Gastrocnemius medialis (tissue), 4 donors: Measurements from ENCODE around the gene NADK. TPM values are rescaled to one million over a fixed set of nuclear protein-coding genes. Genes with fewer than 3 reads are reported as not detected.
"Not testable (repeated sequence)": the region's sequence is repeated elsewhere in the genome, so short reads cannot be mapped to it uniquely, and the experiment has no call there.

Experiments
- ATAC-seq, 2 donors: fragments of 150-250 bp; one replicate each; pipeline ENCODE4 v1.9.1; 2016
- DNase-seq, 2 donors: peaks; one replicate each; pipeline ENCODE4 v3.0.0-alpha.2; 2019
- H3K27ac ChIP-seq, 4 donors: fragments of 200-600 bp; sonication (generic); 1 replicate in 1 of 4; 2 replicates in 3 of 4; pipeline ENCODE4 v1.5.1; 2016 to 2018; ENCODE audit warnings: mild to moderate bottlenecking in 2 of 4, moderate library complexity in 1 of 4
- H3K27me3 ChIP-seq, 3 donors: fragments of 200-600 bp; sonication (generic) in 2 of 3; 1 replicate in 1 of 3; 2 replicates in 2 of 3; pipeline versions ENCODE4 v1.5.1 to v1.6.0; 2016 to 2019; ENCODE audit warnings: mild to moderate bottlenecking in 1 of 3, moderate library complexity in 1 of 3
- H3K36me3 ChIP-seq, 2 donors: fragments of 200-600 bp; sonication (generic) in 1 of 2; one replicate each; pipeline ENCODE4 v1.5.1; 2017 to 2018
- H3K4me1 ChIP-seq, 2 donors: fragments of 200-600 bp; sonication (generic) in 1 of 2; one replicate each; pipeline ENCODE4 v1.5.1; 2016 to 2017; ENCODE audit warnings: mild to moderate bottlenecking in 2 of 2
- H3K4me3 ChIP-seq, 4 donors: fragments of 200-600 bp; sonication (generic) in 3 of 4; 1 replicate in 1 of 4; 2 replicates in 3 of 4; pipeline ENCODE4 v1.5.1; 2016 to 2019; ENCODE audit warnings: mild to moderate bottlenecking in 2 of 4
- H3K9me3 ChIP-seq, 3 donors: fragments of 200-600 bp; sonication (generic) in 2 of 3; 1 replicate in 1 of 3; 2 replicates in 2 of 3; pipeline ENCODE4 v1.5.1; 2016 to 2019
- CTCF ChIP-seq, 5 experiments: fragments of 450-650 bp in 3 of 5; fragments of 200-600 bp in 2 of 5; sonication (generic) in 2 of 5; IDR thresholded peaks in 4 of 5; conservative IDR thresholded peaks in 1 of 5; 1 replicate in 4 of 5; 2 replicates in 1 of 5; pipeline ENCODE4 v1.5.1; 2016 to 2019; ENCODE audit warnings: antibody characterized with exemption in 5 of 5, mild to moderate bottlenecking in 3 of 5, moderate library complexity in 3 of 5
- POLR2A ChIP-seq, 2 donors: fragments of 450-650 bp; IDR thresholded peaks; one replicate each; pipeline ENCODE4 v1.6.1; 2017; ENCODE audit warnings: antibody characterized with exemption in 2 of 2, mild to moderate bottlenecking in 2 of 2, moderate library complexity in 2 of 2
- in situ Hi-C, 4 donors: fragments of 200-750 bp; cut with MboI; loops; one replicate each; pipeline versions ENCODE4 v1.15.0 to v1.8.0; 2017; ENCODE audit warnings: low sequenced_read_pairs in 4 of 4
- intact Hi-C: fragments of 100-400 bp; cut with DNase I; formaldehyde crosslinking; loops from one replicate; pipeline ENCODE4 v1.15.1; 2023; ENCODE audit warnings: low total_unique reads
- total RNA-seq, 4 donors: library from RNA; depleted of rRNA; stranded (reverse); fragments of >200 nt; gene quantifications; one replicate each; pipeline versions ENCODE4 v1.1.0 to v1.2.3, GENCODE V29; 2016

The NADK gene
- total RNA-seq, 4 donors from 2014 or later = 20.1 to 33.1 (median 32.5) TPM

- in situ Hi-C loops, H3K9me3 ChIP-seq, H3K4me1 ChIP-seq, H3K36me3 ChIP-seq, H3K27me3 ChIP-seq: not testable (repeated sequence)
- Histone ChIP-seq H3K27ac (peak overlapping the region; percentile 65 to 96 (median 90)), H3K4me3 (peak overlapping the region in 3 of 4 donors; percentile 48 to 78 (median 70))
- TF ChIP-seq POLR2A (IDR thresholded peaks at IDR 0.05) (peak; percentile 22 to 28), CTCF (IDR thresholded peaks at IDR 0.05 in 4 of 5, conservative IDR thresholded peaks at IDR 0.05 in 1 of 5) (peak in 3 of 5 experiments; percentile 22 to 75 (median 74))
- peak; percentile 78 to 94 for ATAC-seq
- intact Hi-C loops = loop anchor here (2.0 kb wide), 1 partner anchor 51 kb away; no protein-coding TSS in a partner anchor
- peak in 1 of 2 donors; percentile 55 for DNase-seq
Observed at GRCh38 chr1:1745651-1746565, 32.4 kb downstream of the NADK start.

GRCh38 chr1:1742529-1742928, 35.7 kb downstream of the NADK start:
- H3K4me3 ChIP-seq, intact Hi-C loops, H3K4me1 ChIP-seq, ATAC-seq, DNase-seq, in situ Hi-C loops, H3K27ac ChIP-seq, H3K27me3 ChIP-seq, H3K9me3 ChIP-seq, H3K36me3 ChIP-seq: not testable (repeated sequence)

GRCh38 chr1:1741013-1741412, 37.3 kb downstream of the NADK start:
- H3K4me3 ChIP-seq, H3K27ac ChIP-seq, H3K36me3 ChIP-seq, ATAC-seq, H3K27me3 ChIP-seq, H3K9me3 ChIP-seq, H3K4me1 ChIP-seq, DNase-seq, intact Hi-C loops, in situ Hi-C loops: not testable (repeated sequence)

GRCh38 chr1:1738799-1739337, 39.4 kb downstream of the NADK start:
- H3K27me3 ChIP-seq, H3K36me3 ChIP-seq, H3K9me3 ChIP-seq, intact Hi-C loops, H3K4me1 ChIP-seq, in situ Hi-C loops, DNase-seq, H3K27ac ChIP-seq, H3K4me3 ChIP-seq, ATAC-seq: not testable (repeated sequence)

- H3K27ac ChIP-seq, H3K4me1 ChIP-seq, ATAC-seq, in situ Hi-C loops, H3K27me3 ChIP-seq, H3K4me3 ChIP-seq, DNase-seq, H3K9me3 ChIP-seq, intact Hi-C loops: not testable (repeated sequence)
- H3K36me3 ChIP-seq = peaks cover 0 to 15% of the 10 kb centered on the region in 2 donors
Observed at GRCh38 chr1:1737675-1738590, 40.3 kb downstream of the NADK start.

- Histone ChIP-seq H3K9me3 (no peaks in the 10 kb centered on the region), H3K27ac (no peak overlapping the region), H3K27me3 (no peaks in the 10 kb centered on the region), H3K4me1 (peaks cover 5 to 7% of the 10 kb centered on the region in 2 donors), H3K36me3 (peaks cover 0 to 39% of the 10 kb centered on the region in 2 donors), H3K4me3 (no peak overlapping the region)
- ATAC-seq (no peak), DNase-seq (no peak)
- no peak for TF ChIP-seq CTCF (IDR thresholded peaks at IDR 0.05 in 4 of 5, conservative IDR thresholded peaks at IDR 0.05 in 1 of 5)
- TF ChIP-seq POLR2A (IDR thresholded peaks at IDR 0.05) = no peak
- intact Hi-C loops (no loop called here), in situ Hi-C loops (no loop called here)
Observed at GRCh38 chr1:1732381-1732780, 45.9 kb downstream of the NADK start.
